Stimulated activated CD4-positive, alpha-beta T cell treated with anti-CD3 and anti-CD28 coated beads, TNF-alpha, amount 100 ng/mL, for 4 hours (primary cell): ENCODE measurements around the gene FNDC5.

Source experiments
- DNase-seq, 3 experiments: peaks; one replicate each; pipeline ENCODE4 v3.0.0-alpha.2; 2020; ENCODE audit warnings: low read depth in 3 of 3

Gene FNDC5

DNA sequence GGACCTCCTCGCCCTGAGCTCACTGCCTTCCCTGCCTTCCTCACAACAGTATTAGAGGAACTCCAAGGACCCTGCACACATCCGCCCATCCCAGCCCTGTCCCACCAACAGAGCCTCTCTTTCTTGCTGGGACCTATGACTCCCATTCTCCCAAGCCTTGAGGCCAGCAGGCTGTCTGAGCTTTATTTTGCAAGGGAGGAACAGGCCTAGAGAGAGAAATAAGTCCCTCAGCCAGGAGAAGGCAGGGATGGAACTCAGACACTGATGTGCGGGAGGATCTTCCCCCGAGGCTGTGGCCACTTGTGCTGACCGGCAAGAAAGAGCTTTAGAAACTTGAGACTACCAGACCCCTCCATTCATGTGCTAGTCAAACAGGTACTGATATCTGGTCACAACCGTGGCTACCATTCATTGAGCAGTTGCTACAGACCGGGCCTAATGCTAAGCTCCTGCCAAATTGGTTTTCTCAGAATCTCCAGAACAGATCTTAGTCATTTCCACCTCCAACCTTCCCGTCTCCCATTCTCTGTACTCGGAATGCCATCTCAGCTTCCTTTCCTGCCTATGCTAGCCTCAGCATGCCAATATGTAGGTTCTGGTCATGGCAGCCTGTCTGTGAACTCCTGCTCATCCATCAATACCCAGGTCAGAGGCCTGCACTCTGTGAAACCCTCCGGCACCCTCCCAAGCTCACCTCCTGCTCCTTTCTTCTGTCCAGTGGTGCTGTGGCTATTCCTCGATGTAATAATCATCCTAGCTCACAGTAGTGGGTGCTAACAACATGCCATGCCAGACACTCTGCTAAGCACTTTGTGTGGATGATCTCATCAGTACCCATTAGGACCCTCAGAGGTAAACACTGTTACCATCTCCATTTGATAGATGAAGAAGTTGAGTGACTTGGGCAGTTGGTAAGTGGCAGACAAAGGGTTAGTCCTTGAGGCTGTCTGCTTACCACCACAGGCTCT lies 26.7 kb upstream of the FNDC5 start:
- no peak for DNase-seq

DNA sequence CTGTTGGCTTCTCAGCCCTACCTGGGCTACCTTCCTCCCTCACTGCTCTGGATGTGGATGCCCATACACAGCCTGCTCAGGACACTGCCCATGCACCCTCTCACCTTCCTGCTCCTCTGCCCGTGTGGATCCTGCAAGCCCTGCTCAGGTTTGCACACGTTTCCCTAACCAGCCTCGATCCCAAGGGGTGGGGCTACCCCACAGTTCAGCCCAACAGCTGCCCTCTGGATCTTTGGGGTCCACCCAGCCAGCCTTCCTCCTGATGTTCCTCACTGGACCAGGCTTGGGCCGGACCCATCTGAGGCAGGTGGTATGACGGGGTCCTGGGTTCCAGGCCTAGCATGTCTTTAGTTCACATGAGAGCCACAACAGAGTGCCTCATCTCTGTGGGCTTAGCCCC lies 25.7 kb upstream of the FNDC5 start:
- no peak for DNase-seq

DNA sequence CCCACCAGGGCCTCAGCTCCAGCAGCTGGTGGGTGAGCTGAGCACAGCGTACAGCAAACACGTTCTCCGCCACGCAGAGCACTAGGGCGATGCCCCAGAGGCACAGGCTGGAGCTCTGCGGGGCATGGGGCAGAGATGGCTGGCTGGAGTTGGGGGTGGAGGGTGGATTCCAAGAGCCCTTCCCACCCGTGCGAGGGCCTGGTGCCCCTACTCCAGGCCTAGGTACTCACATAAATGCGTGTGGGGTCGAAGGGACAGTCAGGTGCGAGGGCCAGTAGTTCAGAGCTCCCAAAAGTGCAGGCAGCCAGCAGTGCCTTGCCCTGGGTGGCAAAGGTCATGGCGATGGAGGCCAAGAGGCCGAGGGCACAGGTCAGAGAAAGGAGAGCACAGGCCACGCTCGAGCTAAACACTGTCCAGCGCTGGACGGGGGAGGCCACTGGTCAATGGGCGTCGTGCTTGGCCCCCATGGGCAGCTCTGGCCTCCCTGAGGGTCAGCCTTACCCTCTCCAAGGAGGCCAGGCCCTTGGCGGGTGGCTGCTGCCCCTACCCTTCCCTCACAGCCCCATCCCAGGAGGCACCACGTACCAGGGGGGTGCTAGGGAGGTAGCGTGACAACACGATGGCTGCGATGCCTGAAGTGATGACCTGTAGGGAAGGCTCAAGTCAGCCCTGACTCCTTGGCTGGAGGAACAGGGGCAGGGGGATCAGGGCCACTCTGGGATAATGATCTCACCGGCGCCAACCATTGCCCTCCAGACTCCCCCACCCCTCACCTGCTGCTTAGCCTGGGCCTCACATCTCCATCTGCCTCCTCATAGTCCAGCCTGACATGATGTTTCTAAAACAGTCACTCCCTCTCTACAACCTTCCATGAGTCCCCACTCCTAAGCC lies 24.9 kb upstream of the FNDC5 start:
- DNase-seq = no peak

GRCh38 chr1:32894681-32895080 lies 24.0 kb upstream of the FNDC5 start:
- DNase-seq = no peak

GRCh38 chr1:32894019-32894600 lies 23.4 kb upstream of the FNDC5 start:
- no peak for DNase-seq

GRCh38 chr1:32893198-32894018 lies 22.7 kb upstream of the FNDC5 start:
- peak in 1 of 3 experiments; percentile 18 for DNase-seq

GRCh38 chr1:32892368-32893197 lies 21.9 kb upstream of the FNDC5 start:
- DNase-seq = no peak

DNA sequence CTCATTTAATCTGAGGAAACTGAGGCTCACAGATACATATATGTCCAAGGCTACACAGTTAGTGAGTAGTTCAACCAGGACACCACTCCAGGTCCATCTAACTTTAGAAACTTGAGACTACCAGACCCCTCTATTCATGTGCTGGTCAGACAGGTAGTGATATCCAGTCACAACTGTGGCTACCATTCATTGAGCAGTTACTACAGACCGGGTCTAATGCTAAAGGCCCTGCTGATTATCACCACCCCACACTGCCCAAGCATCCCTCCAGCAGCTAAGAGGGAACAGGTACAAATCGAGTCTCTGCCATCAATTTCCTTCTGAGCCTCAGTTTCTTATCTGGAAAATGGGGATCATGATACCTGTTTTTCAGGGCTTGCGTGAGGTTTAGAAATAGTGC lies 20.9 kb upstream of the FNDC5 start:
- no peak for DNase-seq

GRCh38 chr1:32891241-32891570 lies 20.5 kb upstream of the FNDC5 start:
- no peak for DNase-seq

- no peak for DNase-seq
Measured at GRCh38 chr1:32890516-32891240, 20.0 kb upstream of the FNDC5 start.

GRCh38 chr1:32889731-32890278 lies 19.1 kb upstream of the FNDC5 start:
- no peak for DNase-seq

DNA sequence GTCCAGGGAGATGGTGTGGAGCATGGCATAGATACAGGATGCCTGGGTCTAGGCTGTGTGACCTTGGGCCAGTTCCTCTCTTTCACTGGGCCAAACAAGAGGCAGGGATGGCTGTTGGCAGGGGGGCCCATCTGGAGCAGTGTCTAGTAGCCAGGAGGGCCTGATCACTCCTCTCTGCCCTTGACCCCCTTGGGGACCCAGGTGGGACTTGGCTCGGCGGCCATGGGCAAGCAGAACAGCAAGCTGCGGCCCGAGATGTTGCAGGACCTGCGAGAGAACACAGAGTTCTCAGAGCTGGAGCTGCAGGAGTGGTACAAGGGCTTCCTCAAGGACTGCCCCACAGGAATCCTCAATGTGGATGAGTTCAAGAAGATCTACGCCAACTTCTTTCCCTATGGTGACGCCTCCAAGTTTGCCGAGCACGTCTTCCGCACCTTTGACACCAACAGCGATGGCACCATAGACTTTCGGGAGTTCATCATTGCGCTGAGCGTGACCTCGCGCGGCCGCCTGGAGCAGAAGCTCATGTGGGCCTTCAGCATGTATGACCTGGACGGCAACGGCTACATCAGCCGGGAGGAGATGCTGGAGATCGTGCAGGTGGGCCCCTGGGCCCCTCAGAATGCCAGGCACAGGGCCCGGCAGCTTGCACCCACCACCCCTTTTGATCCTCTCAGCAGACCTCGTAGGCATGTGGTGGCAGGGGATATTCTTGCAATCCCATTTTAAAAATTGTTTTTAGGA lies 18.1 kb upstream of the FNDC5 start:
- DNase-seq = no peak

GRCh38 chr1:32888134-32888533 lies 17.4 kb upstream of the FNDC5 start:
- no peak for DNase-seq

DNA sequence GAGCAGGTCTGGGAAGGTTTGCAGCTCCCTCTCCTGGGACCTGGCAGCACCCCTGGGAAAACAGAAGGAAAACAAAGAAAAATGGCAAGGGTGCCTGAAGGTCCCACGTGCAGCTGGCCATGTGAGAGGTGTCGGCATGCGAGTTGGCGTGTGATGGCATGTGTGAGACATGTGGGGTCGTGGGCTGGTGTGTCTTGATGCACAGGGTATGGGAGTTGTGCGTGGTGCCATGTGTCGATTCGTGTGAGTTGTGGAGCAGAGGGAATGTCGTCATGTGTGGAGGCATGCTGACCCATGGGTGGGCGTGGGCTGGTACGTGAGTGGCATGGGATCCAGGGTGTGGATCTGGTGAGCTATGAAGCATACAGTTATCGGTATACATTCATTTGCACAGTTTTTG lies 16.9 kb upstream of the FNDC5 start:
- no peak for DNase-seq

DNA sequence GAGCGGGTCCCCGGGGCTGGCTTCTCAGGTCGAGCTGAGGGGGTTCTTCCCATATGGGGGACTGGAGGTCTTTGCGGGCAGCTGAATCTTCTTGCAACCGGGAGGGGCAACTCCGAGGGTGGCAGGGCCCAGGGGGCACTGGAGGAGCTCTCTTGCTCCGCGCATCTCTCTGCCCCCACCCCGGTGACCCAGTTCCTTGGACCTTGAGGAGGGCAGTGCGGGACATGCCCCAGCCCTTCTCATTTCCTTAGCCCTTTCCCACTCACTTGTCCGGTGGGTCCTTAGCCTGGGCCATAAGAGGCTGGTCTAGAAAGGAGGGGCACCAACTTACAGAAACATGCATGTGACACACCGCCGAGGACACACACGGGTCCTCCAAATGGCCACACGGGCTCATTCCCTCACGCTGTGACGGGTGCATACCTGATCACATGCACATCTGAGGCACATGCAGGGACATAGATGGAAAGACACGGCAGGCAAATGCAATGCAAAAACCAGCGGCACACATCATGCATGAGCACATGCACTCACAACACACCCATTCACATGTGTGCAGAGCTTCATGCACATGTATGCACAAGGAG lies 16.2 kb upstream of the FNDC5 start:
- DNase-seq = no peak

DNA sequence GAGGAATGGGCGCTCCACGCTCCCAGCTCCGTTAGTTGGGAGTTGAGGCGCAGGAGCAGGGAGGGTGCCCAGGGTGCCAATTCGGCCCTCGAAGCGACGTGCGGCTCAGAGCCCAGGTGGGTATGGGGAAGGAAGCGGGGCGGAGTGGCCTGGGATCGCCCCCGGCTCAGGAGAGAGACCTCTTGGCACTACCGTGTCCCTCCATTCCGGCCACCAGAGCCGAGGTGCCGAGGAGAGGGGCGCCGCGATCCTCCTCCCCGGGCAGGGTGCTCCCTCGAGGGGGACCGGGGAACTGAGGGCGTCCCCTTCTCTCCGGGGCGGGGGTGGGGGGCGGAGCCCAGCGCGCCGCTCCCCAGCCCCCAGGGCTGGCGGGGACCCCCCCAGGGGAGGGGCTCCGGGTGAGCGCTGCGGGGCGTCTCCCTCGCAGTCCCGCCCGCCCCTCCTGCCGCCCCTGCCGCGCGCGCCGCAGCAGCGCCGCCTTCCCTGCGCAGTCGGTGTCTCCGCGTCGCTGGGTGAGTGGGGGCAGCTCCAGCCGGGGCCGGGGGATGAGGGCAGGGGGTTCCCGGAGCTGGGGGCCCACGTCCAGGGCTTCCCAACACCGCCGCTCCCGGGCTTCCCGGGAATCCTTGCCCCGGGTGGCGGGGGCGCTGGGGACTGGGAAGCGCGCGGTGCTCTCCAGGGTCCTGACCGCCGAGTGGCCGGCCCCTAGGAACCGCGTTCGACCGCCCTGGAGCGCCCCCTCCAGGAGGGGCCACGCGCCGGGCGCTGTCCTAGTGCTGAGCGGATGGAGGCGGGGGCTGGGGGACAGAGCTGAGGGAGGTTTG lies 15.5 kb upstream of the FNDC5 start, which contains the start of gene HPCA:
TSS of gene HPCA (plus strand) at position 488 of the 824 bp plus-strand sequence. CDS start 2,408 bp downstream, outside the sequence.
- DNase-seq = no peak

GRCh38 chr1:32885676-32886003 lies 14.9 kb upstream of the FNDC5 start:
- no peak for DNase-seq

- no peak for DNase-seq
Measured at GRCh38 chr1:32884726-32885125, 14.0 kb upstream of the FNDC5 start.
